Renal pelvis (tissue), 4 donors: Measurements from ENCODE around the gene BNIP5. TPM values are rescaled to one million over a fixed set of nuclear protein-coding genes. Genes with fewer than 3 reads are reported as not detected.

Source experiments
- DNase-seq: peaks from one replicate; pipeline ENCODE4 v3.0.0-alpha.2; 2013
- polyA plus RNA-seq, 3 donors: library from polyadenylated mRNA; unstranded; fragments of 120-200 nt; gene quantifications; one replicate each; pipeline ENCODE4 v1.2.1, GENCODE V29; 2013; ENCODE audit not compliant: insufficient read length in 3 of 3

Gene BNIP5
- polyA plus RNA-seq, 3 donors: 0.16 to 0.20 (median 0.19) TPM

DNA sequence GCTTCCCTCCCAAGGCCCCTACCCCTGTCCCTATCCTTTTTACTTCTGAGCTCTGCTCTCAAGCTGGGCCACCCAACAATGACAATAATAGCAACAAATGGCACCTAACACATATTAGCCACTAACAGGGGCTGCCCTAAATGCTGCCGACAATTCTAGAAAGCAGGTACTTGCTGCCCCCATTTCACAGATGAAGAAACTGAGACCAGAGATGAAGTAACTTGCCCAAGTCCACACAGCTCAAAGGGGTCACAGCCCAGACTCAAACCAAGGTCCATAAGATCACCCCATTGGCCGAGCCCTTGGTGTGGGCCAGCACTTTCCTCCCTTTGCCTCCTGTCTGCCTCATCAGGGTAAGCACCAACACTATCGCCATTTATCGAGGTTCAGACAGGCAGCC is 12.0 kb downstream of the BNIP5 start:
- DNase-seq: no peak

- DNase-seq: no peak
Measured at GRCh38 chr6:36324191-36324590, 12.5 kb downstream of the BNIP5 start.

GRCh38 chr6:36323062-36323461 is 13.6 kb downstream of the BNIP5 start:
- no peak for DNase-seq

GRCh38 chr6:36322591-36322990 is 14.1 kb downstream of the BNIP5 start:
- DNase-seq: no peak

GRCh38 chr6:36320475-36320874 is 16.2 kb downstream of the BNIP5 start:
- no peak for DNase-seq

- DNase-seq: no peak
Measured at GRCh38 chr6:36319821-36320220, 16.9 kb downstream of the BNIP5 start.

GRCh38 chr6:36319436-36319762 is 17.3 kb downstream of the BNIP5 start:
- DNase-seq: no peak

GRCh38 chr6:36318690-36319435 is 17.8 kb downstream of the BNIP5 start:
- no peak for DNase-seq

DNA sequence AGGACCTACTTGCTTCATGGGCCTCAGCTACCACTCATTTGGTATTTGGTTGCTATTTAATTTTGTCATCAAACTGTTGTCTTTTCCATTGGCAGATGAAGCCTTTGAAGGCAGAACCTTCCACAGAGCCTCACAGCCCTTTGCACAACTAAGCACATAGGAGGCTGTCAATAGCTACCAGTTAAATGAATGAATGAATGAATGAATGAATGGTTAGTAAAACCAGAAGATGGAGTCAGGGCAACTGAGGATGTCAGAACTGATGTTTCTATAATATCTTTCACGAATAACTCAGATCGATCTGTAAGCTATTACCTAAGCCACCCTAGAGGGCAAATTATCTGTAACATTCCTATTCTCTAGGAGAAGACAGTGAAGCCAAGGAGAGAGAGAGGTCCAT is 19.1 kb downstream of the BNIP5 start:
- DNase-seq: no peak

DNA sequence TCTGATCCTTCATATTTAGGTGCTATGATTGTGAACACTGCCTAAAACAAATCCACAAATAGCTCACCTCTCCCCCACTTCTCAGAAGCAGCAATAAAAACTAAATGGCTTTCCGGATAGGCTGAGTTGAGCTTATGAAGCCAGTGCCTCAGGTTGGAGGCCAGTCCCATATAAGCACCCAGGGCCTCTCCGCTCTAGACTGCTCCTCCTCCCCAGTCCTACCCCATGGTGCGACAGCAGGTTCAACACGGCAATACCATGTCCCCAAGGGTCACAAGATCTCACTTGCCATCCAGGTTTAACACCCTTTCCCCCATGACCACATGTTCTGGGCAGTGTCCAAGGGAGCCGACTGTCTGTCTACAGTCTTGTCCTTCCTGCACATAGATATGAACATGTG is 20.8 kb downstream of the BNIP5 start:
- no peak for DNase-seq

DNA sequence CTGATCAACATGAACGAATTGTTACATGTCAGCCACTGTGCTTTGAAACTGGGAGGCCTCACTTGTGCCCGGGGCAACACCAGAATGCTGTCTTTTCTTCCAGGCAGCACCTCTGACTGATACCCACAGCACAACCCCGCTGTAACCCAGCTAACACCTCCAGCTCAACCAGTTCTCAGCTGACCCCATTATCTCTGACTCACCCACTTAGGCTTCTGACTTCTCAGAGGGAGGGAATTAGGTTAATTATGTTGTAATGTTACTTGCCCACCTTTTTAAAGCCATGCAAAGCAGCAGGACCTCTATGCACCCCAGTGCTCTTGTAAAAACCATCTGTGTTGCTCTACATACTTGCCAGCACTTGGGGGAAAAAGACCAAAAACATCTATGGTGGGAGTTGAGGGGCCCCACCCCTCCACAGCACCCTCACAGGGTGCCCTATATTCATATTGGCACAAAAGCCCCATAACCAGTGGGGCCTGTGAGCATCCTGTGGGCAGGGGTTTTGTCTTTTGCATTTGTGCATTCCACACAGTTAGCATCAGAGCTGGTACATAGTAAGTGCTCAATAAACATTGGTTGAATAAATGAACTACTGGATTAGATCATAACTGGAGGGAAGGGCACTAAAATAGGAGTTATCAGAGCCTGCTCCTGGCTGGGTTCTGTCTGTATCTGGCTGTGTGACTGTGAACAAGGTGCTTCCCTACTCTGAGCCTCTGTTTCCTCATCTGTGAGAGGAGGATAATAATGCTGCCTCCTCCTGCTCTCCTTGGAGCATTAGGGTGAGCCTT is 22.3 kb downstream of the BNIP5 start:
- DNase-seq: no peak

DNA sequence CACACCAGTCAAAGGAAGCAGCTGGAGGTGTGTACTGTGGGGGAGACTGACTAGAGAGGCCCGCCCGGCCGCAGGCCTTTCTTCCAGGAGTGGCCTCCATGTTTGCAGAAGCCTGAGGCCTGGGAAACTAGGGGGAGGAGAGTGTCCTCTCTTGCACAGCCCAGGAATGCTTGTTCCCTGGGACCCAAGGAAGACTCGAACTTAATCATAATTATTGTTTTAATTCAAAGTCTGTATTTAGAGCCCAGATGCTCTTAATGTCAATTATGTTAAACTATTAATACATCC is 23.1 kb downstream of the BNIP5 start:
- no peak for DNase-seq

GRCh38 chr6:36312854-36313648 is 23.6 kb downstream of the BNIP5 start:
- DNase-seq: no peak

DNA sequence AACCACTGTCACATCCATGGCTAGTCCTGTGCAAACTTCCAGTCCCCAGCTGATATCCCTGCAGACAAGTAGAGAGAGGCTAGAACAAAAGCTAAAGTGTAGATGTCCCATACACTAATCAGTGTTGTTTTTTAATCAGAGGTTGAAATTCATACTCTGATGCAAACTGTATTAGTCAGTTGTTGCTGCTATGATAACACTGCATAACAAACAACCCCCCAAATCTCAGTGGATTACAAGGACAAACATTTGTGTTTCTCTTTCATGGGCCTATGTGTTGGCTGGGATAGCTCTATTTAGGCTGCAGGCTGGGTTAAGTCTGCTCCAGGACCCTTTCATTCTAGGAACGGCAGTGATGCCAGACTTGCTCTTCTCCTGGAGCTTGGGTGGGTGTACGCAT is 26.8 kb downstream of the BNIP5 start:
- no peak for DNase-seq

- DNase-seq: no peak
Measured at GRCh38 chr6:36309203-36309602, 27.5 kb downstream of the BNIP5 start.

DNA sequence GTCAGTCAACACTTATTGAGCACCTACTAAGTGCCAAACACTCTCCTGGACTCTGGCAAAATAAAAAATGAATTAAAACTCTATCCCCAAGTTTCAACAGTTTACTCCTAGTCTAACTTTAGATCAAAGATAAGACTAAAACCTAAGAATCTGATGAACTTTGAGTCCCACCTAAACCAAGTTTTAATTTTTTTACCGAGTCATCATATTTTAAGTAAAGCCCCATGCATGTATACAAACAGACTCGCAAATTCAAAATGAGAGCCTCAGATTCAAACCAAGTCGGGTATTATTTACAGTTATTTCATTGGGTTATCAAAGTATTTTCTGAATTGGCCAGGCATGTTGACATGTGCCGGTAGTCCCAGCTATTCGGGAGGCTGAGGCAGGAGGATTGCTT is 28.2 kb downstream of the BNIP5 start:
- no peak for DNase-seq

DNA sequence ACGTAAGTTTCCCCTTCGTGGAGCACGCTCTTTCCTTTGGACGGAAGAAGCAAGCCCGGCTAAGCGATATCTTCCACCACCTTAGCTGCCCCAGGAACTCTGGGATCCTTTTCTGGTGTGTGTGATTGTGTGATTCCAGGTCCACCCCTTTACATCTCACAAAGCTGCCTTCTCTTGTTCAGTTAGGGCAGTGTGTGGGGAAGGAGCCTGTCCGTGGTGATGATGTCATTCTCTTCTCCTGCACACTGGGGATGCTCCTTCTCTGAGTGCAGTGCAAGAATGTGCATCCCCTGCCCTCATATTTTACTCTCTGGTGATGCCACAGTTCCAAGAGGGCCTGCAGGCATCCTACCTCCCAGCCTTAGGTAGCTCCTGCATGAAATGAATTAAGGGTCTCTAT is 30.3 kb downstream of the BNIP5 start:
- no peak for DNase-seq

- no peak for DNase-seq
Measured at GRCh38 chr6:36305885-36306284, 30.8 kb downstream of the BNIP5 start.

DNA sequence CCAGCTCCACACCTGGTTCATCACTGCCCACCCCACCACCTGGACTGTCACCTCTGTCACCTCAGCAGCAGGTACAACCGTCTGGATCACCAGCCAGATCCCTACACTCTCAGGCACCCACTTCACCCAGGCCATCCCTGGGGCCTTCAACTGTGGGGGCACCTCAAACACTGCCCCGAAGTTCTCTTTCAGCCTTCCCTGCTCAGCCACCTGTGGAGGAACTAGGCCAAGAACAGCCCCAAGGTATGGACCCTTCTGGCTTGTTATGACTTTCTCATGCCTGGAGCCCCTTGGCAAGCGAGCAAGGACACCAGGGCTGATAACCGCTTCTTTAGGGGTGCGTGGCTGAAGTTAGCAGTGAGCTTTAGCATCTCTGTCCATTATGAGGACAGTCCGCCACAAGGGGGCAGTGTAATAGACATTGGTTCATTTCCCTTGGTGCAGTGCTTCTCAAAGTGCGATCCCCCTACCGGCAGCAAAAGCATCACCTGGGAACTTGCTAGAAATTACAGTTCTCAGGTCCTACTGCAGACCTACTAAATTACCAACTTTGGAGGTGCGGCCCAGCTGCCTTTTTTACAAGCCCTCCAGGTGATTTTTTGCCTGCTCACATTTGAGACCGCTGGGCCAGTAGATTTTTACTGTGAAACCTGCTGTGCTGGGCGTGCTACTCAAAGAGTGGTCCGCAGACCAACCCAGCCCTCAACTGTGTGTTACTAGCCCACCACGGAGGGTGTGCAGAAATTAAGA is 34.3 kb downstream of the BNIP5 start:
- DNase-seq: peak; percentile 88

GRCh38 chr6:36301781-36302180 is 34.9 kb downstream of the BNIP5 start:
- no peak for DNase-seq

GRCh38 chr6:36301085-36301658 is 35.5 kb downstream of the BNIP5 start:
- DNase-seq: no peak

DNA sequence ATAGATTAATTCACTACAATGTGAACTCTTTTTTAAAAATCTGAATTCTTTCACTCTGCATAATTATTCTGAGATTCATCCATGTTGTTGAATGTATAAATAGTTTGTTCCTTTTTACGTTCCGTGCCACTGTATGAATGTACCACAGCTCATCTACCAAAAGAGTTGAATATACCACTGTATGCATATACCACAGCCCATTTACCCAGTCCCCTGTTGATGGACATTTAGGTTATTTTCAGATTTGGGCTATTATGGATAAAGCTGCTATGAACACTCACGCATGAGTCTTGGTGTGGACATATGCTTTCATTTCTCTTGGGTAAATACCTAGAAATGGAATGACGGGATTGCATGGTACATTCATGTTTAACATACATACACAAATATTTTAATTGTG is 38.7 kb downstream of the BNIP5 start:
- DNase-seq: no peak
